Measurements from ENCODE around the gene TMEM100. TPM values are rescaled to one million over a fixed set of nuclear protein-coding genes. Genes with fewer than 3 reads are reported as not detected.

Gene TMEM100, protein sequence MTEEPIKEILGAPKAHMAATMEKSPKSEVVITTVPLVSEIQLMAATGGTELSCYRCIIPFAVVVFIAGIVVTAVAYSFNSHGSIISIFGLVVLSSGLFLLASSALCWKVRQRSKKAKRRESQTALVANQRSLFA
- 10 to 100 TPM in 2 of 12 donors, 1 to 10 TPM in 9, not detected in 1; 5.0 to 16.6 (median 7.7) TPM for polyA plus RNA-seq (ENCODE audit: insufficient read length in 12 of 12)
- long read RNA-seq, donor 1, partial matches to known transcripts: 0 of 3 reads
- long read RNA-seq, donor 1, other reads (novel, unspliced or antisense): 0 of 3 reads
- long read RNA-seq, donor 2, partial matches to known transcripts: 0 of 2 reads
- long read RNA-seq, donor 2, other reads (novel, unspliced or antisense): 0 of 2 reads
- long read RNA-seq, donor 3: 0 reads
- long read RNA-seq, donor 4: 0 reads
- long read RNA-seq, donor 5, partial matches to known transcripts: 0 of 4 reads
- long read RNA-seq, donor 5, other reads (novel, unspliced or antisense): 0 of 4 reads
- long read RNA-seq, donor 6, partial matches to known transcripts: 0 of 2 reads
- long read RNA-seq, donor 6, other reads (novel, unspliced or antisense): 0 of 2 reads
- long read RNA-seq, donor 7, partial matches to known transcripts: 0 of 1 reads
- long read RNA-seq, donor 7, other reads (novel, unspliced or antisense): 0 of 1 reads
- long read RNA-seq, donor 8, partial matches to known transcripts: 0 of 3 reads
- long read RNA-seq, donor 8, other reads (novel, unspliced or antisense): 0 of 3 reads
- long read RNA-seq, donor 9, partial matches to known transcripts: 0 of 2 reads
- long read RNA-seq, donor 9, other reads (novel, unspliced or antisense): 0 of 2 reads
- long read RNA-seq, donor 10, partial matches to known transcripts: 0 of 1 reads
- long read RNA-seq, donor 10, other reads (novel, unspliced or antisense): 0 of 1 reads
- long read RNA-seq, donor 11, partial matches to known transcripts: 20 of 20 reads
- long read RNA-seq, donor 11, other reads (novel, unspliced or antisense): 0 of 20 reads

DNA sequence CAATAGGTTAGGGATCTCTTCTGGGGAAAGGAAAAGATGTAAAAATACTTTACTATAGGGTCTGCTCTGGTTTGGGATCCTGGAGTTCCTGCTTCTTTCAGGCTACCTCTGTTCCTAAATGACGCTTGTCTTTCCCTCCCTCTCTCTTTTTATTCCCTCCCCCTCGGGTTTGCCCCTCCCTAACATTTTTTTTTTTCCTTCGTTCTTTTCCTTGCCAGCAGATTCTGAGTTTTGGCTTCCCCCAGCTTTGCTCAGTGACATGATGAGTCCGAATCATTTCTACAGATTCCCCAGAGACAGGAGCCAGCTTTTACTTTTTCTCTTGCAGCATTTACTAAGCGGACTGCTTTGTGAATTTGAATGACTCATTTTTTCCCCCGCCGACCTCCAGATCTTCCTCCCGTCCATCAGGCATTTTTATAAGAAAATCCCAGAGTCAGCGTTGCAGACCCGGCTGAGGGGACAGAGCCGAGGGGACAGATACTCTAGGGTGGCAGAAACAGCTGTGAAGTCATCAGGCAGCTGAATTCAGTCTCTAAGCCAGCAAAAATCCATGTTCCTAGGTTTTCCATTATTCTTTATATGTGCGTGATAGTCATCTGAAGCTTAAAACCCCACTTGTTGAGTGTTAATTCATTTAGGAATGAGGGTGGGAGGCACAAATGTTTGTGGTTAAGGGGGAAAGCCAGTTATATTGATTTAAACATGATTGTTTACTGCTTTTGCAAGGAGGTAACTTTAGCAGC lies at the start of gene TMEM100:
Gene TMEM100, minus strand, starts transcription at position 123 of the 746 bp plus-strand sequence. CDS start 1,794 bp downstream, outside the sequence.
- DNase-seq: peak; percentile 82

DNA sequence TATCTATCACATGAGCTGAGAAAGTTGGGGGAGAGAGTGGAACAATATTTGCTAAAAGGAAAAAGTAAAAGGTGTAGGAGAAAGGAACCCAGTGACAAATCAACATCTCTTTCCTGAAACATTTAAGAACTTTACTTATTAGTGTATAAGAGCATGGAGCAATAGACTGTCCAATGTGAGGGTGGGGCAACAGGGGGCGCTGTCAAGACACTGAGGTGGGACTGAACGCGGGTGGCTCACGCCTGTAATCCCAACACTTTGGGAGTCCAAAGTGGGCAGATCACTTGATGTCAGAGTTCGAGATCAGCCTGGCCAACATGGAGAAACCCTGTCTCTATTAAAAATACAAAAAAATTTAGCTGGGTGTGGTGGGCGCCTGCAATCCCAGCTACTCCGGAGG lies 49.4 kb upstream of the TMEM100 start:
- no peak for DNase-seq

DNA sequence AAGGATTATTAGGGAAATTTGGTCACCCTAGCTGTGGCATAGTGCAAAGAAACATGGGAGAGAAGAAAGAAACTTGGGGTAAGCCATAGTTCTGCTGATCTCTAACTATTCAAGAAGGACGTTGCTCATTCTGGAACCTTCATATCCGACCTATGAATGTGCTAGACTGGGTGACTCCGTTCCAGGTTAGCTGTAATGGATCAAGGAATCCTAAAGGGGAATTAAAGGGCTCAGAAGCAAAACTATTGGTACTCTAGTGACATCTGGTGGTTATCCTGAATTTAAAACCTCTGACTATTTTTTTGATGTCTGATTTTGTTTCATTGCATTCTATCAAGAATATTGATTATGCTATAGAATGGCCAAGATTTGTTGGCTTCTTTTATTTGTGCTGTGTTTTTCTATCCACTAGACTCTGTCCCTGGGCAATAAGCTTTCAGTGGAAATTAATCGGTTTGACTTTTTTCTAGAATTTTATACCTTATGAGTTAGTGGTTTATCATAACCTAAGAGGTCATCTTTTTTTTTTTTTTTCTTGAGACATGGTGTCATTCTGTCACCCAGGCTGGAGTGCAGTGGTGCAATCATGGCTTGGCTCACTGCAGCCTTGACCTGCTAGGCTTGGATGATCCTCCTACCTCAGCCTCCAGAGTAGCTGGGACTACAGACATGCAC lies 47.7 kb upstream of the TMEM100 start:
- DNase-seq: no peak

DNA sequence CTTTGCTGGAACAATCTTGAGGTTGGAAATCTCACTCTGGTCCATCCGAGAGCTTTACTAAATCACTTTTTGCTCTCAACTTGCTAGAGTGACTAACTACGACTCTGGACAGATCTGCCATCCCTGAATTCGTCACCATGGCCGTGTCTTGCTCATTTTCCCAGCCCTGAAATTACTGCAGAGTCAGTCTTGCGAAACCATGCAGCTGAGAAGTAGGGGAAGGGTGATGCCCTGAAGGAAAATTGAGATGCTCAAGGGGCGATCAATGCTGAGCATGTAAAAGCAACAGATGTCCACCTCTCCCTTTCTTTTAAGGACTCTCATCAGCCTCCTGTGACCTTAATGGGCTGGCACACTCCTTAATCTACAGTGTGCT lies 46.9 kb upstream of the TMEM100 start:
- DNase-seq: no peak

DNA sequence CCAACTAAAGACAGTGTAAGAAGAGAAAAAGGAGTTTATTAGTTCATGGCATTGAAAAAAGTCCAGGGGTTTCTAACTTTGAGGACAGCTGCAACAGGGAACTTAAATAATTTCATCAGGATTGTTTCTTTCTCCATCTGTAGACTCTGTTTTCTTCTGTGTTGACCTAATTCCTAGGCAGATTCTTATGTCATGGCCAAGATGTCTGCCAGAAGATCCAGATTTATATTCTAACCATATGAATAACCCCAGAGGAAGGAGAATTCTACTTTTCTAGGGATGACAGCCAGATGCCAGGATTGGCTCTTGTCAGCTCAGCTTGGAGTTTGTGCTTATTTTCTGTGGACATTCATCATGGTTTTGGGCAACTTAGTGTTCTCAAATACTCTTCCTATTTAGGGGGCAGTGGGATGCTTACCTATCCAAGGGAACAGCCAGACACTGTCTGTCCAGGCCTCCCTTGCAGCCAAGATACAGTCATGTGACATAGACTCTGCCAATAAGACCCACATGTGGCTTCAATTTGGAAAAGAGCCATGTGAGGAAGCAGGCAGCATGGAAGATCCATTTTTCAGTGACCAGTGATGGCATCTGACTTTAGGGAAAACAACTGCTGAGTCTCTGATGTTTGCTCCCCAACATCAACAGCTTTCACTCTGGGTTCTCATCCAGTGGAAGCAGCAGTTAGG lies 46.4 kb upstream of the TMEM100 start:
- DNase-seq: no peak

DNA sequence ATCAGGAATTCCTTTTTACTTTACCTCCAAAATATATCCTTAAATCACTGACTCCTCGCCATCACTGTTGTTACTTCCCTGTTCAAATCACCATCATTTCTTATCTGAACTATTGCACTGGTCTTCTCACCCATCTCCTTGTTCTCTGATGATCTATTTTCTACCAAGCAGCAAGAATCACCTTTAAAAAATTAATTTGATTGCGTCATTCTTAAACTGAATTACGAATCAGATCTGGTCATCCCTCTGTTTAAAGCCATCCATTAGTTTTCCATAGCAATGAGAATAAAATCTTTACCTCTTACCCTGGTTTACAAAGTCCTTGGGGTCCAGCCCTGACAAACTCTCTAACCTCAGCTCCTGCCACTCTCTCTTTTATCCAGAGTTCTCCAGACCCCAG lies 42.8 kb upstream of the TMEM100 start:
- DNase-seq: no peak

DNA sequence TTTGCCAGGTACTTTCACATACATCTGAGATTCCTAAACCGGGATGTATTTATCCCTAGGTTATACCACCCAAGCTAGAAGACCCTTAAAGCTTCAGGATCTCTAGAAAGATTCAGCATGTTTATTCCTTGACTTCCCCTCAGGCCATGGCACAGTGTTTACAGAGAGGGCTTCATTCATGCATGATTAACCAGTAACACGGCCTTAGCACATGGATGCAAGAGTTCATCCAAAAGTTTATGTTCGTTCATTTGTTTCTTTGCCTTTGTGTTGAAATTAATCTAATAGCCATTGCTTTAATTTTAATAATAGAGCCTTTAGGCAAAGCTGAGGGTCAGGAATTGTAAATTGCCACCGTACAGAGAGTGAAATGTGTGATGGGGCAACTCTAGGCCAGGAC lies 41.9 kb upstream of the TMEM100 start:
- DNase-seq: no peak

DNA sequence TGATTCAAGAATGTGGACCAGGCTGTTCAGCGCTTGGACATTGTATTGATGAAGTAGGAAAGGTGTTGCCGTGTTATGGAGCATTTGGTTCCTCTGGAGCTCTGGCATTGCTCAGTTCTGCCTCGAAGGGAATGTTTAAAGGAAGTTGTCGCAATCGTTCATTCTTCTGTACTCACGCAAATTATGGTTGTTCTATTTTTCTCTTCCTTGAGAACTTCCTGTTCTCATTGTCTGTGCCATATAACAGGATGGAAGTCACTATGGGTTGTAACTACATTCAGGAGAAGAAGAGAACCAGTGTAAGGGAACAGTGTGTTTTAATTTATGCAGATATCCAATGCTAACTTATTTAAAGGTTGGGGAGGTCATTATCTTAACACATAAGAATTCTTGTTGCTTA lies 41.2 kb upstream of the TMEM100 start:
- DNase-seq: no peak

DNA sequence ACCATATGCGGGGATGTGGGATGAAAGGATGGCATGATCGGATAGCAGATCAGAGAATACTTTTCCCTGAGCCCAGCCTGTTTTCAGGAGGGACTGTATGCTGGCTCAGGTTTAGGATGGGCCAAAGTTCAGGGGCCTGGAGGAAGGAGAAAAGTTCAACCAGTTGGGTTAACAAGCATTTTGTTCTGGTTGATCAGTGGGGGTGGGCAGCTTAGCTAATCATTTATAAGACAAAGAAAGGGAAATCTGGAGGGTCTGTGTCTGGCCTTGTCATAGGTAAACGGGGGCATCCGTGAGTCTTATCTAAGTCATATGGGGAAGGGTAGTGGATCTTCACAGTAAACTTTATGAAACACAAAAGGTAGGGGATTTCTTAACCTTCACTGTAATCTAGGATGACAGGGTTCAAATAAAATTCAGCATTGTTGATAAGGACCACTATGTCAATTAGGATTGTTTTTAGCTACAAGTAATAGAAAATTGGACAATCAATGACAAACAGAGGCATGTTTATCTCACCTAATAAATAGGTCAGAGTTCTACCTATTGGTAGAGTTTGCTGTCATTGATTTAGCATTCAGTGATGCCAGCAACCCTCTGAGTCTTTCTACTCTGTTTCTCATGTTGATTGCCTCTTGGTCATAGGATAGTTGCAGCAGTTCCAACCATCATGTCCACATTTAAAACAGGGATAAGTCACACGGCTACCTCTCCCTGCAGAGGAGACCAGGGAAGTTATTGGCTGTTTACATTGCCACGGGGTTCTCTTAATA lies 39.6 kb upstream of the TMEM100 start:
- DNase-seq: no peak

DNA sequence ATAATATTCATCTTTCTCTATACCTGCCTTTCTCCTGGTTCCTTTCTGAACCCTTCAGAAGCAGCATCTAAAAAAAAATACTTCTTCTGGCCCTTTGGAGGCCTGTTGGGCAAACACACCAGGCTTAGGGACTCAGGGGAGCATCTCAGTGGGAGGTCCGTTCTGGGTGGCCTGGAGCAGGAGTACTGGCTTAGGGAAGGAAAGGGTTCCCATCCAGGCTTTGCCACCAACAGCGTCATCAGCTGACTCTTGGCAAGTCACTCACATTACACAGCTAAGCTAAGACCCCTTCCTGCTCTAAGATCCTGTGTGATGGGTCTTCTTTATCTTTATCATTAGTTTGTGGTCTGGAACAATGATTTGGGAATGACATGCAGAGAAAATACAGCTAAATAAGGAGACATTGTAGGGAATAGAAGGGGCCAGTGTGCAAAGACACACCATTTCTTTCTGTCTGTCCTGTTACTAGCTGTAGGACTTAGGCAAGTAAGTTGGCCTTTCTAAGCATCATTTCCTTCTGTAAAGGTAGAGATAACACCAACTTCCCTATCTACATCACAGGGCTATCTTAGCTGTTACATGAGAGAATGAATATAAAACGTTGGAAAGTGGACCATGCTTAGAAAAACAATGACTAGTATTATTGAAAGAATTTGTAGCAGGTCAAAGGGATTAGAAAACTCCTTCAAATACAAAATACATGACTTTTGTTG lies 38.1 kb upstream of the TMEM100 start:
- no peak for DNase-seq

DNA sequence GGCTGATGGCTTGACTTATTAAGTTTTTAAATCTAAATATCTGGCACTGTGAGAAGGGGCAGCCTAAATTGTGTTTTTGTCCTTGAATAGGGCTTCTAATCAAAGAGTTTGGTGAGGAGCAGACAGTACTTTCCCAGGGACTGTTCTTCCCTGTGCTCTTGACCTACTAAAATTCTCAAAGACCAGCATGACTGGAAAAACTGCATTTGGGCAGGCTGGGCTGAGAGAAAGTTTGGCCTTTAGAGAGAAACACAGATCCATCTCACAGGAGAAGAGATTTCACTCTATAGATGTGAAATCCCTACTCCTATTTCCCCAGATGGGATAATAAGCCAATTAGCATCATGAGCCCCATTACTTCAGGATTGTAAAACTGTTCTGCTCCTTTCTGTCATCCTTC lies 35.5 kb upstream of the TMEM100 start:
- DNase-seq: no peak

DNA sequence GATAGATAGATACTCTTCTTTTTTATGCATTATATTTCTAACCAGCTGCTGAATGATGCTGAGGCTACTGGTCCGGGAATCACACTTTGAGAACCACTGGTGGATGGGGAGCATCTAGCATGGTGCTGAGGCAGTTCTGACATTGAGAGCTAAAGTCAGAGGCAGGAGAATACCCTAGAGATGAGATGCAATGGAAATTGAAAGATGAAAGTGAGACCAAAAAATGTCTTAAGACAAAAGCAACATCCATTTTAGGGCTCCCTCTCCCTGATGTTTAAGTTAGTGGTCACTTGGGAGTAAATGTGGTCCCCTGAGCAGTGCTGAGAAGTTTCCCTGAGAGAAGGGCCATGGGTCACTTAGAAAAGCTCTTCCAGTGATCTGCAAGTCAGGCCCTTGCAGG lies 35.0 kb upstream of the TMEM100 start:
- no peak for DNase-seq

DNA sequence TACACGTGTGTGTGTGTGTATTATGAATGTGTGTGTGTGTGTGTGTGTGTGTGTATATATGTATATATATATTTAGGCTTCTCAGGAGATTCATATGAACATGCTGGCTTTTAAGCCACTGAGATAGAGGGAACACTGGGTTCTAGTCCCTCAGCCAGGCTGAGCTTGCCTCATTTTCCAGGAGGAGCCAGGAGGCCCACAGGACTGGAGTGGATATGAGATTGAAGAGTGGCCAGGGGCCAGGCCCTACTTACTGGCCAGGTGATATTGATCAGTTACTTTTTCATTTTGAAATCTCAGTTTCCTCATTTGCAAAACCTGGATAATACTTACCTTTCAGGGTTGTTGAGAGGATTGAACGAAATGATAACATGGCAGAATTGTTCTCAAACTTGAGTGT lies 34.0 kb upstream of the TMEM100 start:
- DNase-seq: no peak

DNA sequence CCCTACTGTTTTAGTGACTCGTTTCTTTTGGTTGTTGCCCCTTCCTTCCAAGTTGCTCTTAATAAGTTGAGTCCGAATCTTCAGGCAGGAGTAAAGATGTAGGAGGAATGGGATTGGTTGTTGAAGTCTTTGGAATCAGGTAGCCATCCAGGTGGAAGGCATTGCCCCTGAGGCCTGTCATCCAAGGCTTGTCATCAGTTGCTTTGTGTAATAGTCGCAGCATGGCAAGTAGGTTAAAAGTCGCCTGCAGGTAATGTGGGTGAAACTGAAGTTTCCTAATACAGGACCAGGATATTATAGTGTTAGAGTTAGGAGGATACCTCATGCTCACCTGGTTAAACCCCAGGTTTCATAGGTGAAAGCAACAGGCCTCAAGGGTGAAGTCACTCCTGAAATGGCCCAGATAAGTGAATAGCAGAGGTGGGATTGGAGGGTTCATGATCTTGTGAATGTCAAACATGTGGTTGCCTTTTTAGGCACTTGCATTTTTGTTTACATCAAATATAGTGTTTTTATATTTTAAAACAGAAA lies 29.1 kb upstream of the TMEM100 start:
- DNase-seq: no peak

DNA sequence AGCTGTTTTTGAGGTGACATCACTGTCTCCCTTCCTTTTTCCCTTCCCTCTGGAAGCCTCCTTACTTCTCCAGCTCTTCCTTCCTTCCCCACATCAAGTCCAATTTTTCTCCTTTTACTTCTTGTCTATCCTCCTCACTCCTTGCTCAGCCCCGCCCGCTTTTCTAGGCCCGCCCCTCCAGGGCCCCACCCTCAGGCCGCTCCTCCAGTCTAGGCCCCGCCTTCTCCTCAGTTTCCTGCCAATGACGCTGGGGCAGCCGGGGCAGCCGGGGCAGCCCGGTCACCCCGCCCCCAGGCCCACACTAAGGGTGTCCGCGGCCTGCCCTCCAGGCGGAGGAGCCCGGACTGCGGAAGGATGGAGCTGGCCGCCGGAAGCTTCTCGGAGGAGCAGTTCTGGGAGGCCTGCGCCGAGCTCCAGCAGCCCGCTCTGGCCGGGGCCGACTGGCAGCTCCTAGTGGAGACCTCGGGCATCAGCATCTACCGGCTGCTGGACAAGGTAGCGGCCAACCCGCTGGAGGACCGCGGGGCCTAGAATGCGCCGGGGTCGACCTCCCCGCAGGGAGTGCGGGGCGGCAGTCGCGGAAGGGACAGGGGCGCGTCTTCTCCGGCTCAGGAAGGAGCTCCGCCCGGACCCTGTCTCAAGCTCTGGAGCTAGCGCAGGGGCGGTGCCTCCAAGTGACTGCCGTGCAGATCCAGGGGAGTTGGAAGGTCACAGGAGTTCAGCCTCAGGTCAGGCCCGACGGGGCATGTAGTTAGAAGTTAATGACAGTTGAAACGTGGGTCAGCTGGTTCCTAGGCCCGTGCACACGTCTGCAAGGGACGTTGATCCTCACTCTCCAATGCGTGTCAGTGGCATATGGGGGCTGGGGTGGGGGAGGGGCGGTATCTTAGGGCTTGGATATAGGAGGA lies 28.3 kb upstream of the TMEM100 start, which contains the start of gene PCTP:
Gene PCTP, plus strand, starts transcription at position 302 of the 908 bp plus-strand sequence. Its CDS starts 53 bp downstream, at position 355.
- DNase-seq: peak; percentile 84

DNA sequence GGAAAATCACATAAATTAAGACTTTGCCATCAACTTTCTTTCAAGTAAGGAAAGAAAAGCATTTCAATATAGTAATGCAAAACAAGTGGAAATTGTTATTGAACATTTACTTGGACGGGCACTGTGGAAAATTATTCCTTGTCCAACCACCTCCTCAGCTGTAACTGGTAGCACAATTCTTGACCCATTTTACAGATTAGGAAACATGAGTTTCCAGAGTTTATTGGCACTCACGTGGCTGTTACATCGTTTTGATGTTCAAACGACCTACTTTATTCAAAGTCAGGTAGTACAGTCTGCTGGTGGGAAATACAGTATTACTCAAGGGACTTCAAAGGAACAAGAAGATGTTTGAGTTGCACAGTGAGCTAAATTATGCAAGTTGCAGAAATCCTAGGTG lies 27.3 kb upstream of the TMEM100 start:
- no peak for DNase-seq

DNA sequence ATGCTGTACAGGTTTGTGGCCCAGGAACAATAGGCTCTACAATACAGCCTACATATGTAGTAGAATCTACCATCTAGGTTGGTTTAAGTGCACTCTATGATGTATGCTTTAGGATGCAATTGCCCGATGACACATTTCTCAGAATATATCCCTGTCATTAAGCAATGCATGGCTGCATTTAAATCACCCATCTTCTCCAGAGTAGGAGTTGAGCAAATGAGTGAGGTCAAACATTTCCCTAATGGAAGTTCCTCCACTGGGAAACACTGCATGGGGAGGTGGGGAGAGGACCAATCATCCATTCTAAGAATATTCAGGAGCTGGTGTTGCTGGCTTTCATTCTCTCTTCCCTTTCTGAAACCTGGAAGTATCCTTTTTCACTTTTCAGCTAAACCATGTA lies 26.2 kb upstream of the TMEM100 start:
- DNase-seq: no peak

DNA sequence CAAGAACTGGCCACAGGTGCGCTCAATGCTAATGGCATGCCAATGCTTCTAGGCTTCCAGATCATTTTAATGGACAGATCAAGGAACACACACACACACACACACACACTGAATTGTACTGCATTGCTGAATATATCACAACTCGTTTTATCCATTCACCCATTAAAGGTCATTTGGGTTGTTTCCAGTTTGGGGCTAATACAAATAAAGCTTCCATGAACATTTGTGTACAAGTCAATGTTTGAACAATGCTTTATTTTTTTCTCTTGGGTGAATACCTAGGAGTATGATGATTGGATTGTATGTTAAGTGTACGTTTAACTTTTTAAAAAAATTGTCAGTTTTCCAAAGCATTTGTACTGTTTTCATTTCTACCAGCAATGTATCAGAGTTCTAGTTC lies 24.5 kb upstream of the TMEM100 start:
- DNase-seq: no peak

Data from muscle of arm (tissue), 14 donors.